ENCODE results near the gene RFPL3.

The RFPL3 gene

GRCh38 chr22:32311551-32312071 is 46.1 kb upstream of the RFPL3 start:
- Histone ChIP-seq H3K79me2 (ENCODE audit: insufficient read depth, low read depth) (no peaks in the 10 kb centered on the region), H2AFZ (ENCODE audit: low read depth) (no peak overlapping the region), H3K27ac (no peak overlapping the region), H3K36me3 (ENCODE audit: insufficient read depth) (no peaks in the 10 kb centered on the region), H4K20me1 (ENCODE audit: insufficient read depth) (no peaks in the 10 kb centered on the region), H3K4me2 (no peak overlapping the region), H3K4me1 (ENCODE audit: low read depth, poor library complexity, severe bottlenecking) (no peaks in the 10 kb centered on the region), H3K4me3 (IDR thresholded peaks at IDR 0.05; ENCODE audit: insufficient read depth, low read depth, low read length) (no peak overlapping the region), H3K9ac (no peak overlapping the region), H3K27me3 (ENCODE audit: insufficient read depth, low read depth) (no peaks in the 10 kb centered on the region)
- no peak for TF ChIP-seq CTCF (conservative IDR thresholded peaks at IDR 0.05; ENCODE audit: low read depth, low read length)

- H2AFZ ChIP-seq (ENCODE audit: low read depth), result no peak overlapping the region
- no peak overlapping the region for H3K4me3 ChIP-seq (IDR thresholded peaks at IDR 0.05; ENCODE audit: insufficient read depth, low read depth, low read length)
- H3K27me3 ChIP-seq (ENCODE audit: insufficient read depth, low read depth), result no peaks in the 10 kb centered on the region
- TF ChIP-seq CTCF (conservative IDR thresholded peaks at IDR 0.05; ENCODE audit: low read depth, low read length), result no peak
- H4K20me1 ChIP-seq (ENCODE audit: insufficient read depth), result no peaks in the 10 kb centered on the region
- no peak overlapping the region for H3K4me2 ChIP-seq
- H3K79me2 ChIP-seq (ENCODE audit: insufficient read depth, low read depth), result no peaks in the 10 kb centered on the region
- no peaks in the 10 kb centered on the region for H3K4me1 ChIP-seq (ENCODE audit: low read depth, poor library complexity, severe bottlenecking)
- H3K9ac ChIP-seq, result no peak overlapping the region
- H3K27ac ChIP-seq, result no peak overlapping the region
- no peaks in the 10 kb centered on the region for H3K36me3 ChIP-seq (ENCODE audit: insufficient read depth)
Measured at GRCh38 chr22:32312748-32313147, 44.9 kb upstream of the RFPL3 start.

- no peaks in the 10 kb centered on the region for H3K27me3 ChIP-seq (ENCODE audit: insufficient read depth, low read depth)
- no peaks in the 10 kb centered on the region for H3K79me2 ChIP-seq (ENCODE audit: insufficient read depth, low read depth)
- no peak overlapping the region for H3K4me3 ChIP-seq (IDR thresholded peaks at IDR 0.05; ENCODE audit: insufficient read depth, low read depth, low read length)
- H3K4me2 ChIP-seq, result no peak overlapping the region
- H3K36me3 ChIP-seq (ENCODE audit: insufficient read depth), result no peaks in the 10 kb centered on the region
- TF ChIP-seq CTCF (conservative IDR thresholded peaks at IDR 0.05; ENCODE audit: low read depth, low read length), result no peak
- no peak overlapping the region for H2AFZ ChIP-seq (ENCODE audit: low read depth)
- no peaks in the 10 kb centered on the region for H4K20me1 ChIP-seq (ENCODE audit: insufficient read depth)
- no peak overlapping the region for H3K27ac ChIP-seq
- no peak overlapping the region for H3K9ac ChIP-seq
- H3K4me1 ChIP-seq (ENCODE audit: low read depth, poor library complexity, severe bottlenecking), result no peaks in the 10 kb centered on the region
Measured at GRCh38 chr22:32313532-32313931, 44.1 kb upstream of the RFPL3 start.

- Histone ChIP-seq H4K20me1 (ENCODE audit: insufficient read depth) (no peaks in the 10 kb centered on the region), H3K4me1 (ENCODE audit: low read depth, poor library complexity, severe bottlenecking) (no peaks in the 10 kb centered on the region), H3K4me3 (IDR thresholded peaks at IDR 0.05; ENCODE audit: insufficient read depth, low read depth, low read length) (no peak overlapping the region), H3K27ac (no peak overlapping the region), H3K36me3 (ENCODE audit: insufficient read depth) (no peaks in the 10 kb centered on the region), H3K27me3 (ENCODE audit: insufficient read depth, low read depth) (no peaks in the 10 kb centered on the region), H3K9ac (no peak overlapping the region), H3K79me2 (ENCODE audit: insufficient read depth, low read depth) (no peaks in the 10 kb centered on the region), H2AFZ (ENCODE audit: low read depth) (no peak overlapping the region), H3K4me2 (no peak overlapping the region)
- no peak for TF ChIP-seq CTCF (conservative IDR thresholded peaks at IDR 0.05; ENCODE audit: low read depth, low read length)
Measured at GRCh38 chr22:32317524-32317923, 40.1 kb upstream of the RFPL3 start.
